Gastrocnemius medialis (tissue), 4 donors: ENCODE data around the gene PTPRN2. TPM values are rescaled to one million over a fixed set of nuclear protein-coding genes. Genes with fewer than 3 reads are reported as not detected.

Experiments used
- ATAC-seq, 2 donors: fragments of 150-250 bp; one replicate each; pipeline ENCODE4 v1.9.1; 2016
- DNase-seq, 2 donors: peaks; one replicate each; pipeline ENCODE4 v3.0.0-alpha.2; 2019
- H3K27ac ChIP-seq, 4 donors: fragments of 200-600 bp; sonication (generic); 1 replicate in 1 of 4; 2 replicates in 3 of 4; pipeline ENCODE4 v1.5.1; 2016 to 2018; ENCODE audit warnings: mild to moderate bottlenecking in 2 of 4, moderate library complexity in 1 of 4
- H3K27me3 ChIP-seq, 3 donors: fragments of 200-600 bp; sonication (generic) in 2 of 3; 1 replicate in 1 of 3; 2 replicates in 2 of 3; pipeline versions ENCODE4 v1.5.1 to v1.6.0; 2016 to 2019; ENCODE audit warnings: mild to moderate bottlenecking in 1 of 3, moderate library complexity in 1 of 3
- H3K36me3 ChIP-seq, 2 donors: fragments of 200-600 bp; sonication (generic) in 1 of 2; one replicate each; pipeline ENCODE4 v1.5.1; 2017 to 2018
- H3K4me1 ChIP-seq, 2 donors: fragments of 200-600 bp; sonication (generic) in 1 of 2; one replicate each; pipeline ENCODE4 v1.5.1; 2016 to 2017; ENCODE audit warnings: mild to moderate bottlenecking in 2 of 2
- H3K4me3 ChIP-seq, 4 donors: fragments of 200-600 bp; sonication (generic) in 3 of 4; 1 replicate in 1 of 4; 2 replicates in 3 of 4; pipeline ENCODE4 v1.5.1; 2016 to 2019; ENCODE audit warnings: mild to moderate bottlenecking in 2 of 4
- H3K9me3 ChIP-seq, 3 donors: fragments of 200-600 bp; sonication (generic) in 2 of 3; 1 replicate in 1 of 3; 2 replicates in 2 of 3; pipeline ENCODE4 v1.5.1; 2016 to 2019
- CTCF ChIP-seq, 5 experiments: fragments of 450-650 bp in 3 of 5; fragments of 200-600 bp in 2 of 5; sonication (generic) in 2 of 5; IDR thresholded peaks in 4 of 5; conservative IDR thresholded peaks in 1 of 5; 1 replicate in 4 of 5; 2 replicates in 1 of 5; pipeline ENCODE4 v1.5.1; 2016 to 2019; ENCODE audit warnings: antibody characterized with exemption in 5 of 5, mild to moderate bottlenecking in 3 of 5, moderate library complexity in 3 of 5
- POLR2A ChIP-seq, 2 donors: fragments of 450-650 bp; IDR thresholded peaks; one replicate each; pipeline ENCODE4 v1.6.1; 2017; ENCODE audit warnings: antibody characterized with exemption in 2 of 2, mild to moderate bottlenecking in 2 of 2, moderate library complexity in 2 of 2
- in situ Hi-C, 4 donors: fragments of 200-750 bp; cut with MboI; loops; one replicate each; pipeline versions ENCODE4 v1.15.0 to v1.8.0; 2017; ENCODE audit warnings: low sequenced_read_pairs in 4 of 4
- intact Hi-C: fragments of 100-400 bp; cut with DNase I; formaldehyde crosslinking; loops from one replicate; pipeline ENCODE4 v1.15.1; 2023; ENCODE audit warnings: low total_unique reads
- total RNA-seq, 4 donors: library from RNA; depleted of rRNA; stranded (reverse); fragments of >200 nt; gene quantifications; one replicate each; pipeline versions ENCODE4 v1.1.0 to v1.2.3, GENCODE V29; 2016

PTPRN2 gene
- total RNA-seq, 4 donors from 2014 or later = 0.66 to 0.85 (median 0.81) TPM

GRCh38 chr7:157972914-157973313 is 614.7 kb downstream of the PTPRN2 start:
- no peak overlapping the region for H3K27ac ChIP-seq
- intact Hi-C loops (no loop called here), in situ Hi-C loops (no loop called here)
- no peak overlapping the region for H3K4me3 ChIP-seq
- H3K4me1 ChIP-seq = no peaks in the 10 kb centered on the region
- ATAC-seq (no peak), DNase-seq (no peak)
- no peaks in the 10 kb centered on the region for H3K36me3 ChIP-seq
- H3K27me3 ChIP-seq = no peaks in the 10 kb centered on the region
- TF ChIP-seq CTCF (IDR thresholded peaks at IDR 0.05 in 4 of 5, conservative IDR thresholded peaks at IDR 0.05 in 1 of 5) (no peak), POLR2A (IDR thresholded peaks at IDR 0.05) (no peak)
- H3K9me3 ChIP-seq = no peaks in the 10 kb centered on the region

DNA sequence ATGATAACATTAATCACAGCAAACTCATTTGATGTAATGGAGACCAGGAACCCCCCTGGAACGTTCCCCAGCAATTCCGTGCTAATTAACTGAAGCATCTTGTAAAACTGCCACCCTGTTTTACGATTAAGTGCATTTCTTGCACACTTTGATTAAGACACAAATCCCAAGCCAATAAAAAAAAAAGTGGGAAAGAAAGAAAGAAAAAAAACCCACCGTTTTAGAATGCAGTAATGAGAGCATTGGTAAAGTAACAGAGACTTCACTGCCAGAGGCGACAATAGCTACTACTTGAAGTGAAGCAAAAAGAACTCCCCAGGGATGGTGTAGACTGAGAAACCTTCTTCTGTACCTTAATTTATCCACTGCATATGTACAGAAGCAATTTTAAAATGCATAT is 616.1 kb downstream of the PTPRN2 start:
- H3K9me3 ChIP-seq = no peaks in the 10 kb centered on the region
- ATAC-seq = no peak
- H3K27me3 ChIP-seq = no peaks in the 10 kb centered on the region
- no peak for DNase-seq
- H3K4me1 ChIP-seq = no peaks in the 10 kb centered on the region
- H3K27ac ChIP-seq = no peak overlapping the region
- intact Hi-C loops = no loop called here
- no peaks in the 10 kb centered on the region for H3K36me3 ChIP-seq
- in situ Hi-C loops = no loop called here
- H3K4me3 ChIP-seq = no peak overlapping the region
- TF ChIP-seq POLR2A (IDR thresholded peaks at IDR 0.05) (no peak), CTCF (IDR thresholded peaks at IDR 0.05 in 4 of 5, conservative IDR thresholded peaks at IDR 0.05 in 1 of 5) (no peak)

GRCh38 chr7:157970744-157971143 is 616.9 kb downstream of the PTPRN2 start:
- in situ Hi-C loops (no loop called here), intact Hi-C loops (no loop called here)
- Histone ChIP-seq H3K4me1 (no peaks in the 10 kb centered on the region), H3K9me3 (no peaks in the 10 kb centered on the region), H3K36me3 (no peaks in the 10 kb centered on the region), H3K27ac (no peak overlapping the region), H3K4me3 (no peak overlapping the region), H3K27me3 (no peaks in the 10 kb centered on the region)
- DNase-seq (no peak), ATAC-seq (no peak)
- TF ChIP-seq POLR2A (IDR thresholded peaks at IDR 0.05) (no peak), CTCF (IDR thresholded peaks at IDR 0.05 in 4 of 5, conservative IDR thresholded peaks at IDR 0.05 in 1 of 5) (no peak)

GRCh38 chr7:157969995-157970394 is 617.6 kb downstream of the PTPRN2 start:
- intact Hi-C loops = no loop called here
- Histone ChIP-seq H3K36me3 (no peaks in the 10 kb centered on the region), H3K4me1 (no peaks in the 10 kb centered on the region), H3K27me3 (no peaks in the 10 kb centered on the region), H3K4me3 (no peak overlapping the region), H3K27ac (no peak overlapping the region), H3K9me3 (no peaks in the 10 kb centered on the region)
- ATAC-seq (no peak), DNase-seq (no peak)
- in situ Hi-C loops = no loop called here
- no peak for TF ChIP-seq CTCF (IDR thresholded peaks at IDR 0.05 in 4 of 5, conservative IDR thresholded peaks at IDR 0.05 in 1 of 5)

DNA sequence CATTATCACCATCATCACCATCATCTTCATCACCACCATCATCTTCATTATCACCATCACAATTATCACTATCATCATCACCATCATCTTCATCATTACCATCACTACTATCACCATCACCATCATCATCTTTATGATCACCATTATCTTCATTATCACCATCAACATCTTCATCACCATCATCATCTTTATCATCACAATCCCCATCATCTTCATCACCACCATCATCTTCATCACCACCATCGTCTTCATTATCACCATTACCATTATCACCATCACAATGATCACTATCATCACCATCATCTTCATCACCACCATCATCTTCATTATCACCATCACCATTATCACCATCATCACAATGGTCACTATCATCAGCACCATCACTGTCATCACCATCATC is 621.1 kb downstream of the PTPRN2 start:
- H3K27ac ChIP-seq = no peak overlapping the region
- H3K4me3 ChIP-seq = no peak overlapping the region
- no peak for TF ChIP-seq POLR2A (IDR thresholded peaks at IDR 0.05)
- TF ChIP-seq CTCF (IDR thresholded peaks at IDR 0.05 in 4 of 5, conservative IDR thresholded peaks at IDR 0.05 in 1 of 5) = no peak
- in situ Hi-C loops = no loop called here
- H3K4me1 ChIP-seq = no peaks in the 10 kb centered on the region
- H3K36me3 ChIP-seq = no peaks in the 10 kb centered on the region
- H3K9me3 ChIP-seq = no peaks in the 10 kb centered on the region
- no peaks in the 10 kb centered on the region for H3K27me3 ChIP-seq
- DNase-seq = no peak
- ATAC-seq = no peak
- intact Hi-C loops = no loop called here
